VCaP (cell line): ENCODE measurements around the gene NTRK1.

ENCODE experiments used
- H3K27ac ChIP-seq: fragments of 450-650 bp; 2 replicates; pipeline ENCODE4 v1.5.1; 2017
- TF ChIP-seq, protein P1 (sequence below): fragments of 450-650 bp; conservative IDR thresholded peaks from 2 replicates; pipeline ENCODE4 v1.5.1; 2017; ENCODE audit warnings: mild to moderate bottlenecking, moderate library complexity

The NTRK1 gene

DNA sequence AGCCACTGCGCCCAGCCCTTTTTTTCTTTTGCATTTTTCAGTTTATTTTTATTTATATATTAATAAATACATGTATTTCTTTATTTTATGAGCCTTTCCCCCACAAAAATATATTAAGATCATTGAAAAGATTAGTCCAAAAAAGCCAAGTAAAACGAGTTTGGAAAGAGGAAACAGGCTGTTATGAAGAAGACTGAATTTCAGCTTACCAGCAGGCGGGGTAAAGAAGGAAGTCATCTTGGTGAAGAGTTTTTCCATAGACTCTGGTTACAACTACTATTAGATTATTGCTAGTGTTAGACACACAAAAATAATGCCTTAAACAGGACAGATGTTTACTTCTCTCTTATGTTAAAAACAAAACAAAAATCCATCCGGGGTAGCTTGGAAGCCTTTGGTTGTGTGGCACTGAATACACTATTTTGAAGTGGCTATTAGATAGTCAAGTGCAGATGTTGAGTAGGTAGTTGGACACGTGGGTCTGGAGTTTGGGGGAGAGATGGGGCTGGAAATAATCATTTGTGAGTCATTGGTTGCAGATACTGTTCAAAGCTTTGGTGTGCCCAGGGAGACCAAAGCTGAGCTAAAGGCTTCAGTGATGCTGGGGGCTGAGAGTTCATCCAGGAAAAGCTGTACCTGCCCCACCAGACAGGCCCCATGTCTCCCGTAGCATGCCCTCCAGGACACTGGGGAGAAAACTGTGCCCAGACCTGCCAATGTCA lies 51.1 kb downstream of the NTRK1 start:
- TF ChIP-seq, protein P1, sequence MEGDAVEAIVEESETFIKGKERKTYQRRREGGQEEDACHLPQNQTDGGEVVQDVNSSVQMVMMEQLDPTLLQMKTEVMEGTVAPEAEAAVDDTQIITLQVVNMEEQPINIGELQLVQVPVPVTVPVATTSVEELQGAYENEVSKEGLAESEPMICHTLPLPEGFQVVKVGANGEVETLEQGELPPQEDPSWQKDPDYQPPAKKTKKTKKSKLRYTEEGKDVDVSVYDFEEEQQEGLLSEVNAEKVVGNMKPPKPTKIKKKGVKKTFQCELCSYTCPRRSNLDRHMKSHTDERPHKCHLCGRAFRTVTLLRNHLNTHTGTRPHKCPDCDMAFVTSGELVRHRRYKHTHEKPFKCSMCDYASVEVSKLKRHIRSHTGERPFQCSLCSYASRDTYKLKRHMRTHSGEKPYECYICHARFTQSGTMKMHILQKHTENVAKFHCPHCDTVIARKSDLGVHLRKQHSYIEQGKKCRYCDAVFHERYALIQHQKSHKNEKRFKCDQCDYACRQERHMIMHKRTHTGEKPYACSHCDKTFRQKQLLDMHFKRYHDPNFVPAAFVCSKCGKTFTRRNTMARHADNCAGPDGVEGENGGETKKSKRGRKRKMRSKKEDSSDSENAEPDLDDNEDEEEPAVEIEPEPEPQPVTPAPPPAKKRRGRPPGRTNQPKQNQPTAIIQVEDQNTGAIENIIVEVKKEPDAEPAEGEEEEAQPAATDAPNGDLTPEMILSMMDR = no peak
- no peak overlapping the region for H3K27ac ChIP-seq

DNA sequence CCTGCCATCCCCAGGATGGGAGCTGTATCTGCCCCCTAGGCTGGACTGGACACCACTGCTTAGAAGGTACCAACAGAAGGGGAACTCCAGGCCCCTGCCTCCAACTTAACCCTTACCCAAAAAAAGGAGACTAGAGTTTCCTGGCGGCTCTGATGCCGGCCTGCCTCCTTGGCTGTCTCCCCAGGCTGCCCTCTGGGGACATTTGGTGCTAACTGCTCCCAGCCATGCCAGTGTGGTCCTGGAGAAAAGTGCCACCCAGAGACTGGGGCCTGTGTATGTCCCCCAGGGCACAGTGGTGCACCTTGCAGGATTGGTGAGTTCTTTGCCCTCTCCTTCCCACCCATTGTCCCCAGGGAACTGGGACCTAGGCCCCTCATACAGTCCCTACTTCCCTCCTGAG lies 51.6 kb downstream of the NTRK1 start:
- H3K27ac ChIP-seq = no peak overlapping the region
- TF ChIP-seq, protein P1 = no peak

DNA sequence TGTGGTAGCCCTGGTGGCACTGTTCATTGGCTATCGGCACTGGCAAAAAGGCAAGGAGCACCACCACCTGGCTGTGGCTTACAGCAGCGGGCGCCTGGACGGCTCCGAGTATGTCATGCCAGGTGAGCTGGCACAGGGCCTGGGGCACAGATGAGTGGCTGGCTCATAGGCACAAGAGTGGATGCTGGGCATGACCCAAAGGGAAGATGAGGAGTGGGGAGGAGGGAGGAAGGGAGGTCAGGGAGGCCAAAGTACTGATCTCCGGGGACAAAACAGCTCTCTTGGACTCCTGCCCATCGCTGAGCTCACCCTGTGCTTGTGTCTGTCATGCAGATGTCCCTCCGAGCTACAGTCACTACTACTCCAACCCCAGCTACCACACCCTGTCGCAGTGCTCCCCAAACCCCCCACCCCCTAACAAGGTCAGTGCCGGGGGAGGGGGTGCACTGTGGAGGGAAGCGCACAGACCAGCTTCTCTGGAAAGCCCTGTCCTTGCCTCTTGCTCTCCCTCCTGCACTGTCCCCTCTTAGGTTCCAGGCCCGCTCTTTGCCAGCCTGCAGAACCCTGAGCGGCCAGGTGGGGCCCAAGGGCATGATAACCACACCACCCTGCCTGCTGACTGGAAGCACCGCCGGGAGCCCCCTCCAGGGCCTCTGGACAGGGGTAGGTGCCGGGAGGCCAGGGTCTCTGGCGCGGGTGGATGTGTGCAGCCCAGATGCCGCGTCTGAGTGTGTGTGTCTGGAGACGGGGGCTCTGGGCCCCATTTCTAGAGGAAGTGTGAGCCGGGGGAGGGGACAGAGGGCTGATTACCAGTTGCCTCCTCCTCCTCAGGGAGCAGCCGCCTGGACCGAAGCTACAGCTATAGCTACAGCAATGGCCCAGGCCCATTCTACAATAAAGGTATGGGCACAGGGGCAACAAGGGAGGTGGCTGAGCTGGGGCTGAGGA lies 52.5 kb downstream of the NTRK1 start:
- TF ChIP-seq, protein P1 = no peak

DNA sequence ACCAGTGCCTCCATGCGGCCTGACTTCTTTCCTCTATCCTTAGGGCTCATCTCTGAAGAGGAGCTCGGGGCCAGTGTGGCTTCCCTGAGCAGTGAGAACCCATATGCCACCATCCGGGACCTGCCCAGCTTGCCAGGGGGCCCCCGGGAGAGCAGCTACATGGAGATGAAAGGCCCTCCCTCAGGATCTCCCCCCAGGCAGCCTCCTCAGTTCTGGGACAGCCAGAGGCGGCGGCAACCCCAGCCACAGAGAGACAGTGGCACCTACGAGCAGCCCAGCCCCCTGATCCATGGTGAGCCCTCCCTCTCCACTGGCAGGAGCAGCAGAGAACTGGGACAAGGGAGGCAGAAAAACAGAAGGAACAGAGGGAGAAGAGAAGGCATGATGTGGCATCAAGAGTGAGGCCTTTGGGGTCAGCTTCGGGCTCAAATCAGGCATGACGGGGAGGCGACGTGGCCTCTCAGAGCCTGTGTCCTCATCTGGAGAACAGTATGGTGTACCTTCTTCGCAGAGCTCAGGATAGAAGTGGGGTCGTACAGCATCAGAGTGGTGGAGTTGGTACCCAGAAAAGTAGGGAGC lies 53.2 kb downstream of the NTRK1 start:
- no peak overlapping the region for H3K27ac ChIP-seq
- TF ChIP-seq, protein P1 = no peak

More for the DNA sequence above, 52.5 kb downstream of the NTRK1 start:
- no peak overlapping the region for H3K27ac ChIP-seq

DNA sequence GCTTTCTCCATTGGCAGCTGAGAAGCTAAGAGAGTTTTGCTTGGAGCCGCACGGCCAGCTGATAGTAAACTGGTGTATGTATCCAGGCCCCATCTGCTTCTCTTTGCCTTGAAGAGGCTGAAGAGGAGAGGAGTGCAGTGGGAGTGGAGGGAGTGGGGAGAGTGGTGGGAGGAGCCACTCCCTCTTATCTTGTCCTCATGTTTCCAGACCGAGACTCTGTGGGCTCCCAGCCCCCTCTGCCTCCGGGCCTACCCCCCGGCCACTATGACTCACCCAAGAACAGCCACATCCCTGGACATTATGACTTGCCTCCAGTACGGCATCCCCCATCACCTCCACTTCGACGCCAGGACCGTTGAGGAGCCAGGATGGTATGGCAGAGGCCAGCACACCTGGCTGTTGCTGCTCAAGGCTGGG lies 53.8 kb downstream of the NTRK1 start:
- TF ChIP-seq, protein P1 = no peak
- no peak overlapping the region for H3K27ac ChIP-seq

DNA sequence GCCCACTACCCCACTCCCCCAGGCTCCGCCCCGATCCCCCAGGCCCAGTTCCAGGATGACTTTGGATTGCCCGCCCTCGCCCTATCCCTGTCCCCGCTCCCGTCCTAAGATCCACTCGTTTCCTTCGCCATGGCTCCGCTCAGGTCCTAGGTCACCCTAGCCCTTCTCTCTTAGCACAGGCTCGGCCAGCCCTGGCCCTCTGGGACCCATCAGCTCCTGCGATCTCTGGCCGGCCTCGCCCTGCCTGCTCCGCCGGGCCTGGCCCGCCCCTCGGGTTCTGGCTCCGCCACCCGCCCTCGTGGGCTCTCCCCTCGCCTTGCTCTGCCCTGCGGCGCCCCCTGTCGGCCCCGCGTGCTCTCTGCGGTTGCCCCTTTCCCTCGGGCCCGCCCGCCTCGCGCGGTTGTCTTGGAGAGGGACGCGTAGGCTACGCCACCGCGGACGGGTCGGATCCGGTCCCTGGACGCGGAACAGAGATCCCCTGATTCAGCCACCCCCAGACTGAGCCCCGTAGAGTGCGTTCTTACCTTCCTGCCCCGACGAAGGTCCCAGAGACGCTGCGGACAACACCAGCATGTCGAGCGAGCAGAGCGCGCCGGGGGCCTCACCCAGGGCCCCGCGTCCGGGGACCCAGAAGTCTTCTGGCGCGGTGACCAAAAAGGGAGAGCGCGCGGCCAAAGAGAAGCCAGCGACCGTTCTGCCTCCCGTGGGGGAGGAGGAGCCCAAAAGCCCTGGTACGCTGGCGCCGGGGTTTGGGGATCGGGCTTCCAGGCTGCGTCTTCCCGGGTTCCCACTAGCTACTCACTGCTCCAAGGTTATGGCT lies 59.8 kb downstream of the NTRK1 start, which contains the start of gene LRRC71:
TSS of gene LRRC71 (plus strand) at position 400 of the 820 bp plus-strand sequence. CDS start at position 572, 172 bp downstream.
- no peak within 1 kb of the TSS for H3K27ac ChIP-seq
- TF ChIP-seq, protein P1 = peak; percentile 67
